Measurements from ENCODE around the gene ANKRD33B. TPM values are rescaled to one million over a fixed set of nuclear protein-coding genes. Genes with fewer than 3 reads are reported as not detected.

ANKRD33B gene
- total and polyA plus RNA-seq, 9 of the 15 experiments (the other 6 are each of a cell fraction or from before 2014, with no cell fraction given): 0.10 to 1.7 (median 0.40) TPM

- TF ChIP-seq SIRT6 (IDR thresholded peaks at IDR 0.05; ENCODE audit: low read depth, low read length) (no peak), STAT5B (CRISPR knock-in tag; IDR thresholded peaks at IDR 0.05) (no peak), CEBPB (tag; IDR thresholded peaks at IDR 0.05) (no peak), HNRNPK (IDR thresholded peaks at IDR 0.05; ENCODE audit: low read depth, low read length, poor library complexity, severe bottlenecking) (no peak), GATAD2B (IDR thresholded peaks at IDR 0.05; ENCODE audit: borderline replicate concordance) (no peak), ZNF830 (CRISPR knock-in tag; IDR thresholded peaks at IDR 0.05) (no peak), OTX1 (CRISPR knock-in tag; IDR thresholded peaks at IDR 0.05) (no peak), FOXP1 (CRISPR knock-in tag; IDR thresholded peaks at IDR 0.05) (no peak), RBM39 (optimal IDR thresholded peaks at IDR 0.05; ENCODE audit: low read depth, low read length) (no peak), ZNF507 (tag; conservative IDR thresholded peaks at IDR 0.05) (no peak), LCOR (CRISPR knock-in tag; IDR thresholded peaks at IDR 0.05) (no peak; the same call in 1 of the 2 replicates), CBX5 (IDR thresholded peaks at IDR 0.05; ENCODE audit: borderline replicate concordance, low read depth) (no peak), ADNP (tag; IDR thresholded peaks at IDR 0.05) (peak; percentile 74; the same call in 1 of the 2 replicates), SP1 (CRISPR knock-in tag; IDR thresholded peaks at IDR 0.05) (no peak), ZBTB40 (IDR thresholded peaks at IDR 0.05) (no peak), ZBTB40 (CRISPR knock-in tag; IDR thresholded peaks at IDR 0.05) (no peak)
- TF ChIP-seq, protein P1, sequence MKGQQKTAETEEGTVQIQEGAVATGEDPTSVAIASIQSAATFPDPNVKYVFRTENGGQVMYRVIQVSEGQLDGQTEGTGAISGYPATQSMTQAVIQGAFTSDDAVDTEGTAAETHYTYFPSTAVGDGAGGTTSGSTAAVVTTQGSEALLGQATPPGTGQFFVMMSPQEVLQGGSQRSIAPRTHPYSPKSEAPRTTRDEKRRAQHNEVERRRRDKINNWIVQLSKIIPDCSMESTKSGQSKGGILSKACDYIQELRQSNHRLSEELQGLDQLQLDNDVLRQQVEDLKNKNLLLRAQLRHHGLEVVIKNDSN (CRISPR knock-in tag; IDR thresholded peaks at IDR 0.05): no peak
- TF ChIP-seq, protein P2, sequence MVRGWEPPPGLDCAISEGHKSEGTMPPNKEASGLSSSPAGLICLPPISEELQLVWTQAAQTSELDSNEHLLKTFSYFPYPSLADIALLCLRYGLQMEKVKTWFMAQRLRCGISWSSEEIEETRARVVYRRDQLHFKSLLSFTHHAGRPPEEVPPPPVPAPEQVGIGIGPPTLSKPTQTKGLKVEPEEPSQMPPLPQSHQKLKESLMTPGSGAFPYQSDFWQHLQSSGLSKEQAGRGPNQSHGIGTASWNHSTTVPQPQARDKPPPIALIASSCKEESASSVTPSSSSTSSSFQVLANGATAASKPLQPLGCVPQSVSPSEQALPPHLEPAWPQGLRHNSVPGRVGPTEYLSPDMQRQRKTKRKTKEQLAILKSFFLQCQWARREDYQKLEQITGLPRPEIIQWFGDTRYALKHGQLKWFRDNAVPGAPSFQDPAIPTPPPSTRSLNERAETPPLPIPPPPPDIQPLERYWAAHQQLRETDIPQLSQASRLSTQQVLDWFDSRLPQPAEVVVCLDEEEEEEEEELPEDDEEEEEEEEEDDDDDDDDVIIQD (CRISPR knock-in tag; IDR thresholded peaks at IDR 0.05): no peak
These were observed 38.3 kb downstream of the ANKRD33B start (continued) for GRCh38 chr5:10602031-10602806.

Data from K562 (cell line).